ENCODE data around the gene JMJD1C.
A peak's percentile ranks its signal among the peaks of the same experiment; 100 is the strongest.
"Not testable (repeated sequence)": the region's sequence is repeated elsewhere in the genome, so short reads cannot be mapped to it uniquely, and the experiment has no call there.

JMJD1C gene

DNA sequence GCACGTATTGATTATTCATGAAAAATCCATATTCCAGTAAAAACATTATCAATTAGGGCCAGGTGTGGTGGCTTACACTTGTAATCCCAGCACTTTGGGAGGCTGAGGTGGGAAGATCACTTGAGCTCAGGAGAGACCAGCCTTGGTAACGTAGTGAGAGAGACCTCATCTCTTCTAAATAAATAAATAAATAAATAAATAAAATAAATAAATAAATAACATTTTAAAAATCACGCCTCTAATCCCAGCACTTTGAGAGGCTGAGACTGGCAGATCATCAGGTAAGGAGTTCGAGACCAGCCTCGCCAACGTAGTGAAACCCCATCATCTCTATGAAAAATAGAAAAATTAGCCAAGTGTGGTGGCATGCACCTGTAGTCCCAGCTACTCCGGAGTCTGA, 300.5 kb downstream of the JMJD1C start:
- no peak for DNase-seq

DNA sequence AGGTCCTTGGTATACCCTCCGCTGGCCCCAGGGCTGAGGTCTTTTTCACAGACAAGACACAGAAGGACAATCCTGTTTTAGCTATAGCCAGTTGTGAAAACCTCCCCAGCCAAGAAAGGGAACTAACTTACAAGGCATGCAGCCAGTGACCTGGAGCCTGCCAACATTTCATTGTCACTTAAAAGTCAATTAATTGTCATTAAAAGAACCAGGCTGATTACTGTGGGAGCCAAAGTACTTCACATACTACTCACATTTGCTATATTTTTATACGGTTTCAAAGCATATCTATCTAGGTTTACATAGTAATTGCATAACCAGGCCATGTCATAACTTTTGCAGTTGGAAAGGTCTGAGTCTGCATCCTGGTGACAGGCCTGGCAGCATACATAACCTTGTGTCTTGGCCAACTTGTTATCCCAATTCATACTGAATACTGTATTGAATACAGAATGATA, 301.6 kb downstream of the JMJD1C start:
- peak in 1 of 4 experiments; percentile 16 for DNase-seq

DNA sequence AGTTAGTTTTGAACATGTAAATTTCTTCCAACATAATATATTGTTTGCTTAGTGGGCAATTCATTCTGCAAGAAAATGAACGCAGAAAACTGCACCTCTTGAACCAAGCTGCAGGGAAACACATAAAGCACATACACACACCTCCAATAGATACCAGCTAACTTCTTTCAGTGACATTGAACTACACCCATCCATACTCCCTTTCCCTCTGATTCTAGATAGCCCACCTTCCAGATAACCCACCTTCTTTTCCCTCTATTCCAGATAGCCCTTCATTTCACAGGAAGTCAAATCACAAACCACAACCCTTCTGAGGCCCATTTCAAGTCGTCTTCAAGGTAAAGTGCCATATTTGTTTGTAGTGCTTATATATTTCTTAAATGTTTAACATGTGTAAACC, 304.2 kb downstream of the JMJD1C start:
- DNase-seq, result no peak

DNA sequence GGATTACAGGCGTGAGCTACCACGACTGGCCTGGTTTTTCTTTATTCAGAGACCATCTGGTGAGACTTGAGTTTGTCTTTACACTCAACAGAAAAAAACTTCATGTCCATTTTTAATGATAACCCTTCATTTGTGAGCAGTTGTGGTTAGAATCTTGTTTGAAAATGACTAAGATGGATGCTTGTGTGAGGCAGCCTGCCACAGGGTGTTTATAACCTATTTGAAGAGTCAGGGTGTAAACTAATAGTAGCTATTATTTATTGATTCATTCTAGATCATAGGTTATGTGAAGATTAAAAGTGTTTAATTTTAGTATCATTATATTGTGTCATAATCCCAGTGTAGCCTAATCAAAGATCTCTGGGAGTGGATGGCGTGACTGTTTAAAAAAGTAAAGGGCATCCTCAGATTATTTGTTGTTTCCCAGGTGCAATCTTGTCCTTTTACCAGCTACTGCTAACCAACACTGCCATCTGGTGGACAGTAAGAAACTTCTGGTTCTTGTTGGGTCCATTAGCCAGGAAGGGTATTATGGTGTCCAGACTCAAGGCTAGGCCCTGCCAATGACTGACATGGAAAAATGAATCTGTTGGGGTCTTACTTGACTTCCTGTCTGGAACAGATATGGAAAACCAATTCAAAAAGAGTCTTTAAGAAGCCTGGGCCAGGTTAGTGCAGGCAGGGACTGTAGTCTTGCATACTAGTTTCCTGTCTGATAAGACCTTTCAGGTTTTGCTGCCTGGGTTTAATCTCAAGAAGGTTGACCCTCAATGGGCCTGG, 307.7 kb downstream of the JMJD1C start:
- DNase-seq, result peak; percentile 55 to 91 (median 71)

DNA sequence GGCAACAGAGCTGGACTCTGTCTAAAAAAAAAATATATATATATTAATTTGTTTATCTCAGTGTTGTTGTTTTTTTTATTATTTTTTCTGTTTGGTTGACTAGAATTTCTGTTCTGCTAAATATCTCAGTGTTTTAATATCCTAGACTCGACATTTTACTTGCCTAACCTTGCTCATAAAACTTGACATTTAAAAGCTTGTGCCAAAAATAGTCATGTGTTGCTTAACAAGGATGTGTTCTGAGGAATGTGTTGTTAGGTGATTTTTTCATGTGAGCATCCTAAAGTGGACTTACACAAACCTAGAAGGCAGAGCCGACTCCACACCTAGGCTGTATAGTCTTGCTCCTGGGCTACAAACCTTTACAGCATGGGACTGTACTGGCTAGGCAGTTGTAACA, 309.5 kb downstream of the JMJD1C start:
- DNase-seq, result no peak

DNA sequence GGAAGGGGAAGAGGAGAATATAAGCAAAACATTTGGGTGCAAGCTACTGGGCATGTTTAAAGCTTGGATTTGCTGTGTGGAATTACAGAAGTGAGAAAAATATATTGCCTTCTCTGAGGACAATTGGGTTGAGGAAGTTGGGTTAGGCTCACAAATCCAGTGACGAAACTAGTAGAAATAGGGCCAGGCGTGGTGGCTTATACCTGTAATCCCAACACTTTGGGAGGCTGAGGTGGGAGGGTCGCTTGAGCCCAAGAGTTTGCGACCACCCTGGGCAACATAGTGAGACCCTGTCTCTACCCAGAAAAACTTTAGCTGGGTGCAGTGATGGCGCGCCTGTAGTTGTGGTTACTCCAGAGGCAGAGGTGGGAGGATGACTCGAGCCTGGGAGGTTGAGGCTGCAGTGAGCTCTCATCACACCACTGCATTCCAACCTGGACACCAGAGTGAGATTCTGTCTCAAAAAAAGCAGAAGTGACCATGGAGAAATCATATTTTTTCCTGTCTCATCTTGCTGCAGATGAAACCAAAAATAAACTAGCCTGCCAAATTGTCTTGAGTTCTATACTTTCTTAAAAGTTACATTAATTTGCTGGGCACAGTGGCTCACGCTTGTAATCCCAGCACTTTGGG, 310.3 kb downstream of the JMJD1C start:
- peak; percentile 50 to 75 (median 68) for DNase-seq

DNA sequence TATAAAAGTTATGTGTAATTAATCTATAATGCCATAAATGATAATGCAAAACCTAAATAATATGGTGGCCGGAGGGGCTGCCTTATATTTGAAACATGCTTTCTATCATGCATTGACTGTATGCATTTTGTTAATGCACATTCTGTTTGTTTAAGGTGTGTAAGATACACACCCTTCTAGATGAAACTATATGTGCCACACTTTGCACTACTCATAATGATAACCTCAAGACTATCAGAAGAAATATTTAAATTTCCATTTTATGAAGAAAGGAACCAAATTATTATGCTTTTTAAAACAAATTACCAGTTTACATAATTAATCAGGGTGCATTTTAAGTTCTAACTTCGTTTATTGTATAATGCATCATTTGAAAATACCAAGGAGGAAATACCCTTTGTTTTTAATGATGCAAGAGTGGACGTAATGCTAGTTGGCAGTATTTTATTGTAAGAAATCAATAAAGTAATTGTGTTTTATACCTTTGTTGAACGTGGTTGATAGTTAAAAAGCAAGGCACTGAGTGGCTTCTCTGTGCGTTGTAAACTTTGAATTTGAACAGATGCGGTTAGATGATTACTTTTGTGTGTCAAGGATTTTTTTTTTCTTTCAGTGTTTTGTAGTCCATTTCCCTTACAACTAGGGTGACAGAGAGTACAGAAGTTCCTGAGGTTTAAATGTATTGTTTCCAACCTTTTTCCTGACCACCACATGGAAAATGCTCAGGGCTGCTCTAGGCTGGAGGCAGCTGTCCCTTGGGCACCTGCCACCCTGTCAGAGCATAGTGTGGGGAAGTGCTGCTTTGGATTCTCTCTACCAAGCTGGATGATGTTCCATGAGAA, 311.0 kb downstream of the JMJD1C start:
- no peak for DNase-seq

DNA sequence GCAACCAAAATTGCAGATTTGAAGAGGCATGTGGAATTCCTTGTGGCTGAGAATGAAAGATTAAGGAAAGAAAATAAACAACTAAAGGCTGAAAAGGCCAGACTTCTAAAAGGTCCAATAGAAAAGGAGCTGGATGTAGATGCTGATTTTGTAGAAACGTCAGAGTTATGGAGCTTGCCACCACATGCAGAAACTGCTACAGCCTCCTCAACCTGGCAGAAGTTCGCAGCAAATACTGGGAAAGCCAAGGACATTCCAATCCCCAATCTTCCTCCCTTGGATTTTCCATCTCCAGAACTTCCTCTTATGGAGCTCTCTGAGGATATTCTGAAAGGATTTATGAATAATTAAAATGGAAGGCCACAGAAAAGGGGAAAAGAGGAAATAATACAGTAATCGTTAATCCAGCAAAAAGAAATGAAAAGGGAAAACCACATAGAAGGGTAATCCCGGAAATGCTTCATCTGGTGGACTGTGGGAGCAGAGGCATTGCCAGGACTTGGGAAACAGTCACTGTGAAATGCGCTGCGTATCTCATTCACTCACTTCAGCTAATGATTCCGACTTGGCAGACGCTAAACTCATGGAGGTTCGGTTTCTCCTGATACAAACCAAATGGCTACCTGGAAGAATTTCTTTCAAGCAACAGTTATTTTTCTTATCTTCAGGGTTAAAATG, 311.8 kb downstream of the JMJD1C start:
- DNase-seq, result not testable (repeated sequence)

DNA sequence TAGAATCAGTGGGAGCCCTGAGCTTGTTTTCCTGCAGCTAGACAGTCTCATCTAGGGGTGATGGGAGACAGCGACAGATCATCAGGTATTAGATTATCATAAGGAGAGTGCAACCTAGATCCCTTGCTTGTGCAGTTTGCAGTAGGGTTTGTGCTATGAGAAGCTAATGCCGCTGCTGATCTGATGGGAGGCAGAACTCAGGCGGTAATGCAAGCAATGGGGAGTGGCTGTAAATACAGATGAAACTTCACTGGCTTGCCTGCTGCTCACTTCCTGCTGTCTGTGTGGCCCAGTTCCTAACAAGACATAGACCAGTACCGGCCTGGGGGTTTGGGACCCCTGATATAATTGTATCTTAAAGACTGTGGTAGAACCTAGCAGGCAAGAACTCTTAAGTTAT, 315.0 kb downstream of the JMJD1C start:
- no peak for DNase-seq

DNA sequence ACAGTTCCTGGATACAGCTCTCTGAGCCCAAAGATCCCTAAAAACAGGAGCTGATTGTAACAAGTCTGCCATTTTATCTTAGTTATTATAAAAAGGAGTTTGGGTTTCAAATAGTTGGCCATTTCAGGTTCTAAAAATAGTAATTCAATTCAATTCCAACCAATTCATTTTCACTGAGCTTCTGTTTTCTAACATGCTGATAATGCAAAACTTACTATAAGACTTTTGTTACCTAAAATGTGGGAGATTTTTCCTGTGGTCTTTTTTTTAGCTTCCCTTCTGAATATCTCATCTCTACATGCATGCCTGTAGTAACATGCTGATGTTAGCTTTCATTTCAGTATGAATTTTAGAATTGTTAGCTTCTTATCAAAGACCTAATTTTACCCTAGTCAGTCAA, 319.3 kb downstream of the JMJD1C start:
- DNase-seq, result no peak

DNA sequence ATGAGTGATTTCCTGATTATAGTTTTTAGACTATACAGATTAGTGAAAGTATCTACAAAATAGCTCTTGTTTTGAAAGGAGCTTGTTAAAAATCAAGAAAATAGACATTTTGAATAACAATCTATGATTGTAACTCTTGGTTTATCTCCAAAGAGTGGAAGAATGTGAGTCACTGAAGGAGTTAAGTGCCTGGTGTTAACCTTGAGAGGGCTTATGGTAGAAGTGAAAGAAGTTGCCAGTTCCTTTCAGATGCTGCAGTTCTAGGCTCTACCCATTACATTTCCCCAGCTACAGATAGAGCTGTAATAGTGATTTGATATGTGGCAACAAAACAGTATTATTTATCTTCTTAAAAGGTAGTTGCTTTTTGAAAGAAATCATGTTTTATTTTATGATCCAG, 320.0 kb downstream of the JMJD1C start:
- no peak for DNase-seq

DNA sequence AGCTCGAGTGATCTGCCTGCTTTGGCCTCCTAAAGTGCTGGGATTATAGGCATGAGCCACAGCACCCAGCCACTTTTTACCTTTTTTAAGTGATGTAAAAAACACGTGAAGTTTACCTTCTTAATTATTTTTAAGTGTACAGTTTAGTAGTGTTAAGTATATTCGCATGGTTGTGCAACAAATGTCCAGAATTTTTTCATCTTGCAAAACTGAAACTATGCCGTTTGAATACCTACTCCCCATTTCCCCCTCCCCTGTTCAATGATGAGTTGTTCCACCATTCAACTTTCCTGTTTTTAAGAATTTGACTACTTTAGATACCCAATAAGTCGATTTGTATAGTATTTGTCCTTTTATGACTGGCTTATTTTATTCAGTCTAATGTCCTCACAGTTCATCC, 321.8 kb downstream of the JMJD1C start:
- peak in 2 of 4 experiments; percentile 22 to 31 for DNase-seq

DNA sequence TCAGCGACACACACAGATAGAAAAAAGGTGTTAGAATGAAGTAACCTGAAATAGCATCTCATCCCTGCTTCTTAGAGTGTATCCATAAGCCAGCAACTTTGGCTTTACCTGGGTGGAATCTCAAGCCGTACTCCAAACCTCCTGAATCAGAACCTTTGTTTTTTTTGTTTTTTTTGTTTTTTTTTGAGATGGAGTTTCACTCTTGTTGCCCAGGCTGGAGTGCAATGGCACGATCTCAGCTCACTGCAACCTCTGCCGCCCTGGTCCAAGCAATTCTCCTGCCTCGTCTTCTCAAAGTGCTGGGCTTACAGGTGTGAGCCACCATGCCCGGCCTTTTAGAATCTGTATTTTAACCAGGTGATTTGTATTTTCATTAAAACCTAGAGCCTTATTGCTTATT, 323.6 kb downstream of the JMJD1C start:
- DNase-seq, result no peak

DNA sequence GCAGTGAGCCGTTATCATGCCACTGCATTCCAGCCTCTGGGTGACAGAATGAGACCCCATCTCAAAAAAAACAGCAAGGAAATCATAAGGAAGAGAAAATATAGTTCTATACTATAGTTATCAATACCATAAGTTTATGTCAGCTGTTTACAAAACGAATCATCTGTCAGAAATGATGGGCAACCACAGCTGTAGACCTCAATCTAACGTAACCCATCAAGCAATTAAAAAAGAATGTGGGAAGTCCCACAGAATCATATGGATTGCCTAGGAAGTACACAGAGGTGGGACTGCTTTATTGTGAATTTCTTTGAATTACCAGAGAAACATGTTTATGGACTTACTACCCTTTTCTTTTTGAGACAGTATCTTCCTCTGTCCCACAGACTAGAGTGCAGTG, 325.7 kb downstream of the JMJD1C start:
- DNase-seq, result no peak

DNA sequence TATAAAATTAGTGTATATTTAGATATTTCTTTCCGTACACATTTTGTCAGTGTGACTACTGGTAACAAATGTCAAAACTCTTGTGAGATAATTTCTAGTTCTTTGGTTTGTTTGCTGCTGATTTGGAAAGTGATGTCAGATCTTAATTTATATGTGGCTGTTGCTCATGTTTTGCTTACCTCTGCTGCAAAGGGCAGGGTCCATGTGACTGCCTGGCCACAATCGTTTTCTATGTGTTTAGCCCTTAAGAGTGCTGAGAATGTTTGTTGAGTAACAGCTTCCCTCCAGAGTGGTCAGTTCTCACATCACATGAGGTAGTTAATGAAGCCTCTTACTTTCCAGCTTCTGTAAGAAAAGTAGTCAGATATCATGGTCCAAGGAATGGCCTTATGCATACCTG, 328.5 kb downstream of the JMJD1C start:
- DNase-seq, result peak; percentile 82 to 96 (median 90)

DNA sequence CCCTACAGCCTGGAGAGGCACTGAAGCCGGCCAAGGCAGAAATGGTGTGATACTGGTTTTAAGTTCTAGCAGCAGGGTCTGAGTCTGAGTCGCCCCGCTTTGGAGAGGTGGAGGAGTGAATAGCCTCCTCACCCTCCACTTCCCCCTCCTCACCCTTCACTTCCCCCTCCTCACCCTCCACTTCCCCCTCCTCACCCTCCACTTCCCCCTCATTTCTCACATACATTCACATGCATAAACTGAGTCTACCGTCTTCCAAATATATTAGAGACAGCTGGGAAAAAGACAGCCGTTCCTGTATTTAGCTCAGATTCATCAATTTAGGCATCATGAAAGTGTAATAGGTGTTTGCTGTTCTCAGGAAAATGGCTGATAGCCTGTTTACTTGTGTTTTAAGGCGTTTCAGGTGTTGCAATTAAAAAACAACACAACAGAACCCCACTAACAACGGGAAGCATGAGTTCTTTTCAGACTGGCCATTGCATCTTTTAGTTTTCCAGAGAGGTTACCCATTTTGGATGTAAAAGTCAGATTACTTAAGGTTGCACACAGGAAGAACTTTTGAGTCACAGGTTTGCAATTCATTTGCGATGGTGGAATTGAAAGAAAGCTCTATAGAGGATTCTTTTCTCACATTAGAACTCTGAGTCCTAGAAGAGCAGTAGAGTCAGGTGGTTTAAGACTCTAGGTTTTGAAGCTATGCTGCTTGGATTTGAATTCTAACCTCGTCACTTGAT, 331.8 kb downstream of the JMJD1C start:
- peak; percentile 55 to 67 (median 60) for DNase-seq

DNA sequence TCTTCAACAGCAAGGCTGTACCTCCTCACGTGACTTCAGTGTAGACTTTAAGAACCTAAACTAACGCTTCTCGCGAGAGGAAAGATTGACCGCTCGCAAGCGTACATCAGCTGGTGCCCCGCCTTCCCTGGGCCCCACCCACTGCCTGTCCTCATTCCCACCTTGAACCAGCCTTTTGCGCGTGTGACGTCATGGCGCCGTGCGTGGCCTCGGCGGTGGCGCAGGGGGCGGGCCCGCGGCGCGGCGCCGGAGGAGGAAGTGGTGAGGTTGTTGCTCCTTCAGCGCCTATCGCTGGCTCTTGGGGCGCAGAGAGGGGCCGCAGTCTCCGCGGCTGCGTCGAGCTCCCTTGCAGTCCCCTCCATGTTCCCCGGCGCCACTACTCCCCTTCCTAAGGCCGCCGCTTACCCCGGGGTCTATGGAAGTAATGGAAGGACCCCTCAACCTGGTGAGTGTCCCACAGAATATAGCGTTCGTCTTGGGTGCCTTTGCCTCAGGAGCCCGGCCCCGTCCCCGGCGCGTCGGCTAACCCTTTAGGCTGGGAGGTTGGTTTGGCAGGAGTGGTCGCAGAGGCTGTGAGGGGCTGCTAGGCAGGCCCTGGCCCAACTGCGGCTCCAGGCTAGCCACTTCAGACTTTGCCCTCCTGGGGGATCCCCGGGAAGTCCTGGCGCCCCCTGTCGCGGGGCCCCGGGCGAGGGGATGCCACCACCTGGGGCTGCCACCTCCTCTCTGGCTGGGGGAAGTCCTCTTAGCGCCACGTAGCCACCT, 332.5 kb downstream of the JMJD1C start, which contains the start of gene NRBF2:
Gene NRBF2, plus strand, starts transcription at position 273 of the 765 bp plus-strand sequence. Its CDS starts 143 bp downstream, at position 416.
- DNase-seq, result peak; percentile 97 to 99 (median 99)

DNA sequence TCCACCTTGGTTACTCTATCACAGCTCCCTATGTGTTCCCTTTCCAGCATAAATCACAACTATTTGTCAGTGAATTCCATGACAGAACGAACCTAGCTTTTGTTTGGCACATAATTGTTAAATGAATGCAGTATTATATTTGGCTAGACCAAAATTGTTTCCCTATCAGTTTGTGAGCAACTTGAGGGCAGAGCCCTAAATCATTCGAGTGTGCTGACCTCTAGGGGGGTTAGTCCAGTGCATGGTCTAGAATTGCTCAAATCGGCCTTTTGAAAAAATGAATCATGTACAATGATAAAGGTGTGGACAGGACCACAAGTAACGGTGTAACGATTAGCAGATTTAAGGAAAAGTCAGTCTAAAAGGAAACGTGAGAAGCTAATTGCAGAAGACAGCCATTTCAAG, 333.1 kb downstream of the JMJD1C start:
- no peak for DNase-seq

DNA sequence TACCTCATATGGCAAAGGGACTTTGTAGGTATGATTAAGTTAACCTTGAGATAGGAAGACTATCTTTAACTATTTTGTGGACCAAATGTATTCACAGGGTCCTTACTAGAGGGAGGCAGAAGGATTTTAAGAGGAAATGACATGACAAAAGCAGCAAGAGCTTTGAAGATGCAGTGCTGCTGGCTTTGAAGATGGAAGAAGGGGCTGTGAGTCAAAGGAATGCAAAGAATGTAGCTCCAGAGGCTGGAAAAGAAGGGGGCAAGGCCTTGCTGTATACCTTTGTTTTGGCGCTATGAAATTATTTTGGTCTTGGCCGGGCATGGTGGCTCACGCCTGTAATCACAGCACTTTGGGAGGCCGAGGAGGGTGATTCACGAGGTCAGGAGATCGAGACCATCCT, 335.9 kb downstream of the JMJD1C start:
- DNase-seq, result no peak

DNA sequence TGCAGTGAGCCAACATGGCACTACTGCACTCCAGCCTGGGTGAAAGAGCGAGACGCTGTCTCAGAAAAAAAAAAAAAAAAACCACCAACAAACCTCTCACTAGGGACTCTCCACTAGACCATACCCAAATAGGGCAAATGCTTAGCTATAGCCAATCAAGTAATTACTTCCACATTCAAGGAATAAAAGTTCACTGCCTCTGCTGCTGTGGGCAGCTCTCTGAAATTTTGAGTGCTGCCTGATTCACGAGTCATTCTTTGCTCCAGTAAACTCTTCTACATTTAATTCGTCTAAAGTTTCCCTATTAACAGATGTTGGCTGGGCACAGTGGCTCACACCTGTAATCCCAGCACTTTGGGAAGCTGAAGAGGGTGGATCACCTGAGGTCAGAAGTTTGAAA, 337.3 kb downstream of the JMJD1C start:
- no peak for DNase-seq

DNA sequence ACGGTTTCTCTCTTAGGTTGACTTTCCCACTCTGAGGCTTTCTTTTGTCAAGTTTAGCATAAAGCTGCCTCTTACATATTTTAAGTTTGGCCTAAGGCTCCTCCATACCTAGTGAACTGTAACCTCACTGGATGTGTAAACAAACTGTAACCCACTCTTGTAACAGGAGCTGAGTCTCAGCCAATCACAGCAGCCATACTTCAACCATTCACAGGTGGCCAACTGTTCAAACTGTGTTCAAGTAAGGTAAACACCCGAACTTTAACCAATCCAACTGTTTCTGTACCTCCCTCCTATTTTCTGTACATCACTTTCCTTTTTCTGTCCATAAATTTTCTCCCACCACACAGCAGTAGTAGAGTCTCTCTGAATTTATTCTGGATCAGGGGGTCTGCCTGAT, 340.3 kb downstream of the JMJD1C start:
- DNase-seq, result no peak
